BLaER1 (cell line): Measurements from ENCODE around the gene ESRRB.

Experiments
- H3K27ac ChIP-seq: shearing (Covaris generic); formaldehyde crosslinking; 2 replicates; pipeline ENCODE4 v1.8.1; 2022
- H3K27me3 ChIP-seq: shearing (Covaris generic); formaldehyde crosslinking; 2 replicates; pipeline ENCODE4 v1.8.1; 2022
- H3K36me3 ChIP-seq: shearing (Covaris generic); formaldehyde crosslinking; 2 replicates; pipeline ENCODE4 v1.8.1; 2022
- H3K4me1 ChIP-seq: shearing (Covaris generic); formaldehyde crosslinking; 2 replicates; pipeline ENCODE4 v1.8.1; 2022
- H3K4me2 ChIP-seq: shearing (Covaris generic); formaldehyde crosslinking; 2 replicates; pipeline ENCODE4 v1.8.1; 2022
- H3K4me3 ChIP-seq: shearing (Covaris generic); formaldehyde crosslinking; 2 replicates; pipeline ENCODE4 v1.8.1; 2022
- H3K9ac ChIP-seq: shearing (Covaris generic); formaldehyde crosslinking; 2 replicates; pipeline ENCODE4 v1.8.1; 2022
- H3K9me3 ChIP-seq: shearing (Covaris generic); formaldehyde crosslinking; 2 replicates; pipeline ENCODE4 v1.8.1; 2022
- H4K20me1 ChIP-seq: shearing (Covaris generic); formaldehyde crosslinking; 2 replicates; pipeline ENCODE4 v1.8.1; 2022
- Cebpa-rat ChIP-seq: shearing (Covaris generic); IDR thresholded peaks from 2 replicates; pipeline ENCODE4 v1.8.1; 2022

The ESRRB gene

GRCh38 chr14:76334316-76334715, 41.6 kb upstream of the ESRRB start:
- Histone ChIP-seq H3K36me3 (no peaks in the 10 kb centered on the region), H3K9ac (no peak overlapping the region), H3K4me3 (no peak overlapping the region), H3K4me1 (peaks cover 65% of the 10 kb centered on the region), H4K20me1 (peaks cover 6% of the 10 kb centered on the region; the same call in 1 of the 2 replicates), H3K9me3 (no peaks in the 10 kb centered on the region), H3K27me3 (peaks cover 25% of the 10 kb centered on the region), H3K4me2 (no peak overlapping the region), H3K27ac (no peak overlapping the region)
- TF ChIP-seq Cebpa-rat: no peak

DNA sequence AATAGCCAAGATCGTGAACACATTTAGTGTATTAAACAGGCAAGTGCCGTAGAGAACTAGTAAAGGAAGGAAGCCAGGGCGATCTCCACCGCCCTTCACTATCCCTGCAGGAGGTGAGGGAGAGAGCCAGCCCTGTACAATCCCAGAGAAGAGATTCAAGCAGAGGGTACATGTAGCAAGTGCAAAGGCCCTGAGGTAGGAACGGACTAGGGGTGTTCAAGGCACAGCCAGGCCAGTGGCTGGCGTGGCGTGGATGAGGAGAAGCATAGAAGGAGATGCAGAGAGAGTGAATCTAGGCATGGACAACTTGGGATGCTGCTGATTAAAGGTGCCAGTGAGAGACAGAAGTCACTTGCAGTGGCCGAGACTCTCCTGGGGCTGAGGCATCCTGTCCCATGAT, 39.1 kb upstream of the ESRRB start:
- Histone ChIP-seq H3K4me2 (peak overlapping the region; percentile 80), H4K20me1 (no peaks in the 10 kb centered on the region)
- TF ChIP-seq Cebpa-rat: no peak

GRCh38 chr14:76337635-76338545, 38.0 kb upstream of the ESRRB start:
- Histone ChIP-seq H4K20me1 (no peaks in the 10 kb centered on the region), H3K9ac (peak overlapping the region; percentile 35; the same call in 1 of the 2 replicates), H3K27me3 (no peaks in the 10 kb centered on the region), H3K27ac (no peak overlapping the region), H3K4me3 (peak overlapping the region; percentile 53), H3K4me2 (peak overlapping the region; percentile 80), H3K36me3 (no peaks in the 10 kb centered on the region), H3K4me1 (peaks cover 41% of the 10 kb centered on the region), H3K9me3 (no peaks in the 10 kb centered on the region)
- no peak for TF ChIP-seq Cebpa-rat

More for the DNA sequence above, 39.1 kb upstream of the ESRRB start:
- Histone ChIP-seq H3K9me3 (no peaks in the 10 kb centered on the region), H3K4me1 (peaks cover 42% of the 10 kb centered on the region), H3K9ac (no peak overlapping the region), H3K4me3 (no peak overlapping the region), H3K27ac (no peak overlapping the region), H3K36me3 (no peaks in the 10 kb centered on the region), H3K27me3 (no peaks in the 10 kb centered on the region)

DNA sequence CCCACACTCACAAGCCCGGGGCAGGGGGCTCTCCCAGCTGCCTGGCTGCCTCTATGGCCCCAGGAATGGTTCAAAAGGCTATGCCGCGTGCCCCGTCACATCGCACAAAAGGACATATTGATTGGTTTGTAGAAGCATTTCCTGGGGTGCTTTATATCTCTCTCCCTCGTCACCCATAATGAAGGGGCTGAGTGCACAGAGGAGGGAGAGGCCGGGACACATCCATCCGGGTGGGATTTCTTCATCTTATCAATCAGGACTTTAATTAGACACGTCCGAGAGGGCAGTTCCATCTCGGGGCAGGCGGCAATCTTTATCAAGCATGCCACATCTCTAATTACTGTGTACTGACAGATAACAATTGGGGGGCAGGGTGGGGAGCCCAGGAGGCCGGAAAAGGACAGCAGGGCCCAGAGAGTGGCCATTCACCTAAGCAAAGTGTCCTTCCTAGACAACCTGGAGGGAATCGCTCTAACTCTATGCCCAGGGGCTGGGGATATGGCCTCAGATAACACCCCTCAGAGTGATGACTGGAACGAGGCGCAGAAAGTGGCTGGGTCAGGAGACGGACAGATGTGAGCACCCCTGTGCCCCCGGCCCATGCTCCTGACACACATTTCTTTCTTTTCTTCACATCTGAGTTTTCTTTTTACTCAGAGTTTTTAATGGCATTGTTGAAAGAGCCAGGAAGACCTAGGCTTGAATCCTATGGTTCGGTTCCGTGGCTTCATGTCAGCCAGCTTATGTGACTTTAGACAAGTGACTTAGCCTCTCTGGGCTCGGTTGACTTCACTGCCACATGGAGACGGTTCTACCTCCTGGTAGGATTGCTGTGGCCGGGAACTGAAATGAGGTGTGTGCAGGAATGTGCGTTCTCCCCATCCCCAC, 36.0 kb upstream of the ESRRB start:
- Histone ChIP-seq H3K36me3 (no peaks in the 10 kb centered on the region), H3K4me2 (no peak overlapping the region), H3K27ac (no peak overlapping the region), H3K9me3 (no peaks in the 10 kb centered on the region), H3K27me3 (no peaks in the 10 kb centered on the region), H3K9ac (no peak overlapping the region), H3K4me3 (no peak overlapping the region), H4K20me1 (no peaks in the 10 kb centered on the region), H3K4me1 (peaks cover 39% of the 10 kb centered on the region)
- no peak for TF ChIP-seq Cebpa-rat

- no peaks in the 10 kb centered on the region for H3K27me3 ChIP-seq
- no peak overlapping the region for H3K4me2 ChIP-seq
- H3K4me3 ChIP-seq: no peak overlapping the region
- no peak overlapping the region for H3K9ac ChIP-seq
- no peaks in the 10 kb centered on the region for H3K9me3 ChIP-seq
- H3K36me3 ChIP-seq: no peaks in the 10 kb centered on the region
- H4K20me1 ChIP-seq: no peaks in the 10 kb centered on the region
- no peak overlapping the region for H3K27ac ChIP-seq
- H3K4me1 ChIP-seq: peaks cover 5% of the 10 kb centered on the region
- TF ChIP-seq Cebpa-rat: no peak
Observed at GRCh38 chr14:76343386-76343785, 32.6 kb upstream of the ESRRB start.

- Histone ChIP-seq H3K27ac (no peak overlapping the region), H3K4me2 (no peak overlapping the region), H3K36me3 (no peaks in the 10 kb centered on the region), H4K20me1 (no peaks in the 10 kb centered on the region), H3K4me1 (no peaks in the 10 kb centered on the region), H3K27me3 (no peaks in the 10 kb centered on the region), H3K9ac (no peak overlapping the region), H3K4me3 (no peak overlapping the region), H3K9me3 (no peaks in the 10 kb centered on the region)
- TF ChIP-seq Cebpa-rat: no peak
Observed at GRCh38 chr14:76346391-76347160, 29.4 kb upstream of the ESRRB start.

GRCh38 chr14:76348898-76349297, 27.0 kb upstream of the ESRRB start:
- Histone ChIP-seq H3K27me3 (no peaks in the 10 kb centered on the region), H3K9me3 (no peaks in the 10 kb centered on the region), H3K4me3 (no peak overlapping the region), H3K4me2 (no peak overlapping the region), H3K9ac (no peak overlapping the region), H3K4me1 (no peaks in the 10 kb centered on the region), H4K20me1 (no peaks in the 10 kb centered on the region), H3K36me3 (no peaks in the 10 kb centered on the region), H3K27ac (no peak overlapping the region)
- TF ChIP-seq Cebpa-rat: no peak

DNA sequence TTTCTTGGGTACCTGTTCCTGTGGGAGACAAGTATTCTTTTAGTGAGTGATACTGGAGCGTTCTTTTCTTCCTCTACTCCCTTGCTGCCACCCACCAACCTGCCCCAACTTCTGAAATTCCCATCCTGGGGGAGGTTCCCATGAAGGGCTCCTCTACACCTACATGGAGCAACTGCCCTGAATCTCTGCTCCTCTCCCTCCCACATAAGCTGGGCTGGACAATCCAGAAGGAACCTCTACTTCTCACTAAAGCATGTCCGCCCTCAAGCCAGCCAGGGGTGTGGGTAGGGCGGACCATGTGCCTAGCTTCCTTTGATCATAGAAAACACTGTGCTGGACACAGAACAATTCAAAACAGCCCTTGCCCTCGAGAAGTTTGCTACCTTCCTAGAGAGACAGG, 25.9 kb upstream of the ESRRB start:
- Histone ChIP-seq H3K36me3 (no peaks in the 10 kb centered on the region), H3K4me1 (no peaks in the 10 kb centered on the region), H3K9me3 (no peaks in the 10 kb centered on the region), H4K20me1 (no peaks in the 10 kb centered on the region), H3K9ac (no peak overlapping the region), H3K4me2 (no peak overlapping the region), H3K4me3 (no peak overlapping the region), H3K27me3 (no peaks in the 10 kb centered on the region), H3K27ac (no peak overlapping the region)
- no peak for TF ChIP-seq Cebpa-rat

DNA sequence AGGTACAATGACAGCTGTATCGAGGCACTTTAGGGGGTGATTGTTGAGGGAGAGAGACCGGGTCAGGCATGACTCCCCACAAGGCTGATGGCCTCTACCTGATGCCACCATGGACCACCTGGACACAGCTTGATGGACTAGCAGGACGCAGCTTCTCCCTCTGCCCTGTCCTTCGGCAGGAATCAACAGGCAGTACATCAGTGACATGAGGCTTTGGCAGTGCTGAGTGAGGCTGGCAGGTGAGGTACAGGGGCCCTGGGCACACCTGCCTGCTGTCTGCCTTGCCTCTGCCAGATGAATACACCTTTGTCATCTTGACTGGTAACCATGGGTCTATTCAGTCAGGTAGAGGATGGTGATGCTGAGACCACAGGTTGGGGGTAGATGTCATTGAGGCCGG, 25.3 kb upstream of the ESRRB start:
- Histone ChIP-seq H3K9me3 (no peaks in the 10 kb centered on the region), H3K36me3 (no peaks in the 10 kb centered on the region), H3K27me3 (no peaks in the 10 kb centered on the region), H4K20me1 (no peaks in the 10 kb centered on the region), H3K9ac (no peak overlapping the region), H3K27ac (no peak overlapping the region), H3K4me2 (no peak overlapping the region), H3K4me3 (no peak overlapping the region), H3K4me1 (no peaks in the 10 kb centered on the region)
- TF ChIP-seq Cebpa-rat: no peak
